Measurements from ENCODE around the gene PRTG. TPM values are rescaled to one million over a fixed set of nuclear protein-coding genes. Genes with fewer than 3 reads are reported as not detected.
"Not testable (repeated sequence)": the region's sequence is repeated elsewhere in the genome, so short reads cannot be mapped to it uniquely, and the experiment has no call there.

Gene PRTG
- total and polyA plus RNA-seq, 2 donors (not counting 1 experiment from before 2014, with no cell fraction given) = 2.1 to 4.0 TPM

DNA sequence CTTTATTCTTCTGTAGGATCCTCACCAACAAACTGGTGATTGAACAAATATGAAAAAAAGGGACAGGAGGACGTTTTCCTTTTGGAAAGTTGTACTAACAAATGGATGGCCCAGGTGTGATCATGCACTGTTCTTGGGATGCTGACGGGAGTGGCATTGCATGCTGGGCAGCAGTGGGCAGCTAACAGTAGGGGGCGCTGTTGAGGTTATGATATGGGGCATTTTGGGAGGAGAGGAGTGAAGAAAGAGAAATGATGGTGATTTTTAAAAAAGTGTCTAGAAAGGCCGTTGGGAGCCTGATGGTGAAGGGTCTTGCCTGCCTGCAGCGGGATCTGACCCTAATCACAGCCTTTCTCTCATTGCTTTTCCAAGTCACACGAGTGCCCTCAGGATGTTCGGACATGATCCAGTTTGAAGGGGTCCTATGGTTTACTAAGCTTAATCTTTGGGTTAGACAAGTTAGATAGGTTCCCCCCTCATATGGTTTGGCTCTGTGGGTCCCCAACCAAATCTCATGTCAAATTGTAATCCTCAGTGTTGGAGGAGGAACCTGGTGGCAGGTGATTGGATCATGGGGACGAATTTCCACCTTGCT, 46.2 kb upstream of the PRTG start:
- no peak overlapping the region for H3K4me3 ChIP-seq (replicated peaks in 1 of 4; ENCODE audit: control extremely low read depth in 1 of 4, insufficient read depth in 1 of 4, low read depth in 3 of 4, low read length in 4 of 4)
- TF ChIP-seq EZH2 (IDR thresholded peaks at IDR 0.05; ENCODE audit: low read length, missing control alignments) = no peak
- TF ChIP-seq CTCF (conservative IDR thresholded peaks at IDR 0.05 in 1 of 2, IDR thresholded peaks at IDR 0.05 in 1 of 2; ENCODE audit: low read depth in 1 of 2, low read length in 2 of 2) = peak; percentile 38 to 47
- peaks cover 5% of the 10 kb centered on the region for H3K4me1 ChIP-seq (ENCODE audit: control insufficient read depth, extremely low read depth, insufficient read depth, low read length)
- H3K79me2 ChIP-seq (ENCODE audit: control insufficient read depth, insufficient read depth, low read length) = no peaks in the 10 kb centered on the region
- H3K4me2 ChIP-seq (ENCODE audit: extremely low read depth, insufficient read depth, low read length) = no peak overlapping the region
- H3K9ac ChIP-seq (ENCODE audit: insufficient read depth, low read length) = no peak overlapping the region
- H2AFZ ChIP-seq (ENCODE audit: low read length) = no peak overlapping the region
- H3K27me3 ChIP-seq (ENCODE audit: control insufficient read depth, insufficient read depth, low read length) = no peaks in the 10 kb centered on the region
- H3K36me3 ChIP-seq (ENCODE audit: control insufficient read depth, insufficient read depth, low read length) = no peaks in the 10 kb centered on the region
- no peaks in the 10 kb centered on the region for H4K20me1 ChIP-seq (ENCODE audit: control insufficient read depth, extremely low read depth, insufficient read depth, low read length)
- no peak overlapping the region for H3K27ac ChIP-seq (ENCODE audit: insufficient read depth, low read length)
- DNase-seq (ENCODE audit: low read depth in 2 of 2) = no peak
- H3K9me3 ChIP-seq (ENCODE audit: control insufficient read depth, insufficient read depth, low read depth, low read length) = no peaks in the 10 kb centered on the region

DNA sequence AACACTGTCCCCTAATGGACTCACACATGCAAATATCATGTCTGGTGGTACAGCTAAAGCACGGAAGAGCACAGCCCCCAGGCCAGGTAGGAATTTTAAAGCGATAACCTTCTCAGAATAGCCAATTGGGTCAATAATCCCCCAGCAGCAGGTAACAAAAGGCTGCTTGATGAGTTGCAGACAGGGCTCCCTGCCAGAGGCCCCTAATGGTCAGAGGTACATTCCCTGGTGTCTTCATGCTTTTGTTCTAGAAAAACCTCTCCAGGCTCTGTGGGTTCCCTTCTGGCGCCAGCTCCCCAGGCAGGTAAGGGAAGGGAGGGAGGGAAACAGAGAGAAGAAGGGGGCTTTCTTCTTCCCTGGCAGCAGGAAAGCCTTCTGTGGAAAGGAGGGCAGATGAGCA, 43.4 kb upstream of the PRTG start:
- H3K79me2 ChIP-seq (ENCODE audit: control insufficient read depth, insufficient read depth, low read length) = no peaks in the 10 kb centered on the region
- DNase-seq (ENCODE audit: low read depth in 2 of 2) = no peak
- H3K4me2 ChIP-seq (ENCODE audit: extremely low read depth, insufficient read depth, low read length) = no peak overlapping the region
- no peaks in the 10 kb centered on the region for H3K36me3 ChIP-seq (ENCODE audit: control insufficient read depth, insufficient read depth, low read length)
- H3K9me3 ChIP-seq (ENCODE audit: control insufficient read depth, insufficient read depth, low read depth, low read length) = no peaks in the 10 kb centered on the region
- no peaks in the 10 kb centered on the region for H3K4me1 ChIP-seq (ENCODE audit: control insufficient read depth, extremely low read depth, insufficient read depth, low read length)
- no peaks in the 10 kb centered on the region for H4K20me1 ChIP-seq (ENCODE audit: control insufficient read depth, extremely low read depth, insufficient read depth, low read length)
- H3K27ac ChIP-seq (ENCODE audit: insufficient read depth, low read length) = no peak overlapping the region
- TF ChIP-seq EZH2 (IDR thresholded peaks at IDR 0.05; ENCODE audit: low read length, missing control alignments) (no peak), CTCF (conservative IDR thresholded peaks at IDR 0.05 in 1 of 2, IDR thresholded peaks at IDR 0.05 in 1 of 2; ENCODE audit: low read depth in 1 of 2, low read length in 2 of 2) (no peak)
- H3K9ac ChIP-seq (ENCODE audit: insufficient read depth, low read length) = no peak overlapping the region
- H3K4me3 ChIP-seq (replicated peaks in 1 of 4; ENCODE audit: control extremely low read depth in 1 of 4, insufficient read depth in 1 of 4, low read depth in 3 of 4, low read length in 4 of 4) = no peak overlapping the region
- no peaks in the 10 kb centered on the region for H3K27me3 ChIP-seq (ENCODE audit: control insufficient read depth, insufficient read depth, low read length)
- H2AFZ ChIP-seq (ENCODE audit: low read length) = no peak overlapping the region

DNA sequence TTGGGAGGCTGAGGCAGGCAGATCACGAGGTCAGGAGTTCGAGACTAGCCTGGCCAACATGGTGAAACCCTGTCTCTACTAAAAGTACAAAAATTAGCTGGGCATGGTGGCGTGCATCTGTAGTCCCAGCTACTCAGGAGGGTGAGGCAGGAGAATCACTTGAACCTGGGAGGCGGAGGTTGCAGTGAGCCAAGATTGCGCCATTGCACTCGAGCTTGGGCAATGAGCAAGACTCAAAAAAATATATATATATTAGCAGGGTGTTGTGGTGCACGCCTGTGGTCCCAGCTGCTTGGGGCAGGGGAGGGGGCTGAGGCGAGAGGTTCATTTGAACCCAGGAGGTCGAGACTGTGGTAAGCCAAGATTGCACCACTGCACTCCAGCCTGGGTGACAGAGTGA, 42.6 kb upstream of the PRTG start:
- H2AFZ ChIP-seq (ENCODE audit: low read length); H3K27me3 ChIP-seq (ENCODE audit: control insufficient read depth, insufficient read depth, low read length); H3K4me1 ChIP-seq (ENCODE audit: control insufficient read depth, extremely low read depth, insufficient read depth, low read length); H3K9me3 ChIP-seq (ENCODE audit: control insufficient read depth, insufficient read depth, low read depth, low read length); H3K36me3 ChIP-seq (ENCODE audit: control insufficient read depth, insufficient read depth, low read length); H4K20me1 ChIP-seq (ENCODE audit: control insufficient read depth, extremely low read depth, insufficient read depth, low read length); H3K27ac ChIP-seq (ENCODE audit: insufficient read depth, low read length); DNase-seq (ENCODE audit: low read depth in 2 of 2); H3K9ac ChIP-seq (ENCODE audit: insufficient read depth, low read length); H3K79me2 ChIP-seq (ENCODE audit: control insufficient read depth, insufficient read depth, low read length); H3K4me2 ChIP-seq (ENCODE audit: extremely low read depth, insufficient read depth, low read length); H3K4me3 ChIP-seq (replicated peaks in 1 of 4; ENCODE audit: control extremely low read depth in 1 of 4, insufficient read depth in 1 of 4, low read depth in 3 of 4, low read length in 4 of 4): not testable (repeated sequence)

Data from fibroblast of lung (primary cell).